Measurements from ENCODE around the gene TMCC1. TPM values are rescaled to one million over a fixed set of nuclear protein-coding genes. Genes with fewer than 3 reads are reported as not detected.
A peak's percentile ranks its signal among the peaks of the same experiment; 100 is the strongest.

TMCC1 gene
- total and polyA plus RNA-seq, 7 donors: 10.3 to 35.2 (median 27.6) TPM

- TF ChIP-seq CTCF (IDR thresholded peaks at IDR 0.05): no peak
- TF ChIP-seq POLR2A (IDR thresholded peaks at IDR 0.05): no peak
- TF ChIP-seq EP300 (IDR thresholded peaks at IDR 0.05): no peak
- no peak for TF ChIP-seq POLR2AphosphoS5 (IDR thresholded peaks at IDR 0.05)
- Histone ChIP-seq H3K27me3 (no peaks in the 10 kb centered on the region), H3K27ac (peak overlapping the region in 3 of 4 donors; percentile 44 to 63 (median 57)), H3K9me3 (no peaks in the 10 kb centered on the region), H3K4me1 (peaks cover 0 to 28% (median 18%) of the 10 kb centered on the region in 4 donors), H3K4me3 (no peak overlapping the region), H3K36me3 (no peaks in the 10 kb centered on the region)
- no peak for DNase-seq
- WGBS, 2 donors: 70 to 84% methylated on average over 23 of the region's 23 CpGs
- intact Hi-C loops (cut with DNase I): no loop called here
Measured at GRCh38 chr3:129618901-129619671, 274.4 kb downstream of the TMCC1 start.

GRCh38 chr3:129618186-129618820 is 275.2 kb downstream of the TMCC1 start:
- no peak overlapping the region for H3K4me3 ChIP-seq
- no peaks in the 10 kb centered on the region for H3K36me3 ChIP-seq
- peaks cover 0 to 21% (median 11%) of the 10 kb centered on the region in 4 donors for H3K4me1 ChIP-seq
- H3K27ac ChIP-seq: peak overlapping the region in 3 of 4 donors; percentile 44 to 63 (median 57)
- 72 to 82% methylated on average over 15 of the region's 15 CpGs for WGBS, 2 donors
- no peak for TF ChIP-seq POLR2A (IDR thresholded peaks at IDR 0.05)
- no peak for TF ChIP-seq EP300 (IDR thresholded peaks at IDR 0.05)
- TF ChIP-seq CTCF (IDR thresholded peaks at IDR 0.05): no peak
- TF ChIP-seq POLR2AphosphoS5 (IDR thresholded peaks at IDR 0.05): no peak
- no peaks in the 10 kb centered on the region for H3K9me3 ChIP-seq
- intact Hi-C loops (cut with DNase I): no loop called here
- DNase-seq: peak; percentile 63
- H3K27me3 ChIP-seq: no peaks in the 10 kb centered on the region

GRCh38 chr3:129617381-129618185 is 275.9 kb downstream of the TMCC1 start:
- intact Hi-C loops (cut with DNase I): no loop called here
- no peak for TF ChIP-seq EP300 (IDR thresholded peaks at IDR 0.05)
- no peak for TF ChIP-seq POLR2AphosphoS5 (IDR thresholded peaks at IDR 0.05)
- TF ChIP-seq CTCF (IDR thresholded peaks at IDR 0.05): no peak
- TF ChIP-seq POLR2A (IDR thresholded peaks at IDR 0.05): no peak
- no peak overlapping the region for H3K4me3 ChIP-seq
- H3K36me3 ChIP-seq: no peaks in the 10 kb centered on the region
- peaks cover 0 to 14% (median 7%) of the 10 kb centered on the region in 4 donors for H3K4me1 ChIP-seq
- WGBS, 2 donors: 84 to 92% methylated on average over 12 of the region's 12 CpGs
- H3K9me3 ChIP-seq: no peaks in the 10 kb centered on the region
- no peaks in the 10 kb centered on the region for H3K27me3 ChIP-seq
- DNase-seq: peak; percentile 55
- H3K27ac ChIP-seq: peak overlapping the region in 2 of 4 donors; percentile 7 to 57

GRCh38 chr3:129616713-129617112 is 276.8 kb downstream of the TMCC1 start:
- peak; percentile 74 for DNase-seq
- intact Hi-C loops (cut with DNase I): no loop called here
- 69 to 72% methylated on average over 5 of the region's 5 CpGs for WGBS, 2 donors
- H3K4me1 ChIP-seq: peaks cover 0 to 18% (median 10%) of the 10 kb centered on the region in 4 donors
- no peaks in the 10 kb centered on the region for H3K9me3 ChIP-seq
- TF ChIP-seq EP300 (IDR thresholded peaks at IDR 0.05) (no peak), POLR2AphosphoS5 (IDR thresholded peaks at IDR 0.05) (peak in 1 of 4 donors; percentile 49)
- H3K27ac ChIP-seq: peak overlapping the region; percentile 36 to 60 (median 54)
- no peaks in the 10 kb centered on the region for H3K36me3 ChIP-seq
- no peaks in the 10 kb centered on the region for H3K27me3 ChIP-seq
- no peak overlapping the region for H3K4me3 ChIP-seq
